AG09319 (cell line): ENCODE measurements around the gene DCLK1.

Source experiments
- DNase-seq: peaks from one replicate; pipeline ENCODE4 v3.0.0-alpha.2; 2010; ENCODE audit warnings: low read depth; ENCODE audit errors: extremely low read depth
- TF ChIP-seq, protein P1 (sequence below): IDR thresholded peaks from 2 replicates; pipeline ENCODE4 v1.5.1; 2011; ENCODE audit warnings: low read depth, mild to moderate bottlenecking, inconsistent platforms, low read length, moderate library complexity

Gene DCLK1

DNA sequence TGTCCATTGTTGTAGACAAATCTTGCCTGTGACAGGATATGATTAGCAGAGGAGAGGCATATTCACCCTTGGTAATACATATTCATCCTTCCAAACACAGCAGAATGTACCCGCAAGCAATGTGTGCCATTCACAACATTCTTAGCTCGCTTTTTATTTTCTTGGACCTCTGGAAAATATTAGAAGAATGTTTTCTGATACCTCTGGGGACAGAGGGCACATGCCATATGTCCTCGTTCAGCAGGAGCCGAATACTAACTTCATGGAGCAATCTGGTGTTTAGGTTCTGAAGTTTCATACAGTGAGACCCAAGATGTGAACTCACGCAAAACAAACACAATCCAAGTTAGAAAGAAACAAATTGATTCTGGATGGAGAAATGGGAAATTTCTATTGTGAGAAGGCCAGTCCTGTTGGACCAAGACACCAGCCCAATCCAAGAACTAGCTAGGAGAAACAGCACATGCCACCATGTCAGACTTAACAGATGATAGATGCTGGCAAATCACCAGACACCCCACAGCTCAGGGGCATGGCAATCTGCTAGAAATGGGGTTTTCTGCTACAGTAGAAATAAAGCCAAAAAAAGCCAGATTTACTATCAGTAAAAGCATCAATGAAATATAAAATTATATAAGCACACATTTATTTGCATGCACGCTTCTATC is 297.4 kb downstream of the DCLK1 start:
- TF ChIP-seq, protein P1, sequence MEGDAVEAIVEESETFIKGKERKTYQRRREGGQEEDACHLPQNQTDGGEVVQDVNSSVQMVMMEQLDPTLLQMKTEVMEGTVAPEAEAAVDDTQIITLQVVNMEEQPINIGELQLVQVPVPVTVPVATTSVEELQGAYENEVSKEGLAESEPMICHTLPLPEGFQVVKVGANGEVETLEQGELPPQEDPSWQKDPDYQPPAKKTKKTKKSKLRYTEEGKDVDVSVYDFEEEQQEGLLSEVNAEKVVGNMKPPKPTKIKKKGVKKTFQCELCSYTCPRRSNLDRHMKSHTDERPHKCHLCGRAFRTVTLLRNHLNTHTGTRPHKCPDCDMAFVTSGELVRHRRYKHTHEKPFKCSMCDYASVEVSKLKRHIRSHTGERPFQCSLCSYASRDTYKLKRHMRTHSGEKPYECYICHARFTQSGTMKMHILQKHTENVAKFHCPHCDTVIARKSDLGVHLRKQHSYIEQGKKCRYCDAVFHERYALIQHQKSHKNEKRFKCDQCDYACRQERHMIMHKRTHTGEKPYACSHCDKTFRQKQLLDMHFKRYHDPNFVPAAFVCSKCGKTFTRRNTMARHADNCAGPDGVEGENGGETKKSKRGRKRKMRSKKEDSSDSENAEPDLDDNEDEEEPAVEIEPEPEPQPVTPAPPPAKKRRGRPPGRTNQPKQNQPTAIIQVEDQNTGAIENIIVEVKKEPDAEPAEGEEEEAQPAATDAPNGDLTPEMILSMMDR: no peak
- DNase-seq: no peak

DNA sequence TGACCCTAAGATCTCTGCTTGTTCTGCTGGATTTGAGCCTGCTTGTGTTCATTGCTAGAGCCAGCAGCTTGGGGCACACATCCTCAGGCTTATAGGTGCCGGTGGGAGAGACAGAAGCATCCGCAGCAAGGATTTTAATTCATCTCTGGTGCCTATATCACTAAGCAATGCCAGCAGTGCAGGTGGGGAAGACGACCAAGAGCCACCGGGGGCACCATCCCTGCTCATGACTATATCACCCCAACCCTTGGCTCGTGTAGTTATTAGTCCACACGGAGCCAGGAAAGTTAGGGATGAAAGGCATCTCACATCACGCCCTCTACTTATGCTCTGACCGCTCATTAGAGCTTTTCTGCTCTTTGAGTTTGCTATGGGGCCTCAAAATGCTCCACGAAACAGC is 298.2 kb downstream of the DCLK1 start:
- TF ChIP-seq, protein P1: no peak
- no peak for DNase-seq

DNA sequence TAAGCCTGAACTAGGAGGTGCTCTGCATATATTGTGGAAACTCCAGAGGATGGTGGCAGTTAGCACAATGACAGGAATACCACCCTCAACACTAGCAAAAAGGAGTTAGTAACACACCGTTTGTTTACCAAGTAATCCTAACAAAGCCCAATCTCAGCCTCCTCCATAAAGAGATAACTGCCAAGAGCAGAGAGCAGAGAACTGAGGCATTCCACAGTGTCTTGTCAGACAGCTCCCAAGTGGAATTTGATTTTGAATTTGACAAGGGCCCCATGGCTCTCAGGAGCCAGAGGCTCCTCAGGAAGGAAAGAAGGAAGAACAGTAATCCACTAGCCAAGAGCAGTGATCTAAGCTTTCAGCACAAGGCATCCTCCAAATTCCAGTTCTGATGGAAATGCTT is 298.6 kb downstream of the DCLK1 start:
- no peak for DNase-seq

DNA sequence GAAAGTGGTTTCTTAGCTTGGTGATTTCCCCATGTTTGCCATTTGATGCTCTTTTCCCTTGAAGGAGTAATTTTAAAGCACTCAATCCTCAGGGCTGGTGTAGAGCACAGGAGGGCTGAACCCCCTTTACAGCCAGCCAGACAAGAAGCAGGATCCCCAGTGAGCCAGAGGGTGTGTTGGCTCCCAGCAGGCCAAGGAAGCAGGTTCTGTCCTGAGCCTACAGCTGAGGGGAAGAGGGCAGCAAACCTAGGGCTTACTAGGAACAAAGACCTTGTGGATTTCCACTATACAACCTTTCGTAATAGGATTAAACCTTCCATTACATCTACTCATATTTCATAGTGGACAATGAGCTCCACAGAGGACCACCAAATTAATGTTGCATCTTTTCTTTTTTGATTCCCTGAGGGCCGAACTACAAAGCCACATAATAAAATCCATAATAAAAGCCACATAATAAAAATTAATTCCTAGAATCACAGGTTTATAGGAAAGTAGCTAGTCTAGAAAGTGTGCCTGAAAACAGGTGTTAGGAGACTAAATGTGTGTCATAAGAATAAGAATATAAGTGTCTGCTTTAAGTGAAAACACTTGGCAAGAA is 300.2 kb downstream of the DCLK1 start:
- TF ChIP-seq, protein P1: no peak

More for the DNA sequence above, 298.6 kb downstream of the DCLK1 start:
- TF ChIP-seq, protein P1: no peak

DNA sequence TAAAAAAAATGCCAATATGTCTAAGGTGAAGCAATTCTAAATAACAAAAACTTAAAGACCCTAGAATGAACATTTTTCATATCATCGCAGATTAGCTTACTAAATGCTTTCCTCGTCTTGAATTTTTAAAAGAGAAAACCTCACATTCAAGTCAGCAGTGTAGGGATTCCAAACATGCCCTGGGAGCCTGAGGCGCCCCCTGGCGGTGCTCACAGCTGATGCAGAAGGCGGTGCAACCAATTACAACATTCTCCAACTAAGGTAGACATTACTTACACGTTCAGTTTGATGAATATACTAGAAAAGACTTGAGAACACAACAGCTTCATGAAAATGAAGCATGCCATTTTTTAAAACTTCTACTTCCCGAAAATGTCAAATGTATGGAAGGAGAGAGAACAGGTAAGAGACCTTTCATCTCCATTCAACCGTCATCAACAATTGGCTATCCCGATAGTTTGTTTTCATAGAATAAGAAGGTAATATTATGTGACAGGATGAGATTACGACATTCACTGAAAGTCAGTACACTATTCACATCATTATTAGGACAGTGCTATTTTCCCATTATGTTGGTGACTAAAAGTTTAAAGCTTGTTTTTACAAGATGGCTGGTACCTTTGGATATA is 304.4 kb downstream of the DCLK1 start:
- DNase-seq: no peak
- TF ChIP-seq, protein P1: peak; percentile 15

More for the DNA sequence above, 300.2 kb downstream of the DCLK1 start:
- no peak for DNase-seq

DNA sequence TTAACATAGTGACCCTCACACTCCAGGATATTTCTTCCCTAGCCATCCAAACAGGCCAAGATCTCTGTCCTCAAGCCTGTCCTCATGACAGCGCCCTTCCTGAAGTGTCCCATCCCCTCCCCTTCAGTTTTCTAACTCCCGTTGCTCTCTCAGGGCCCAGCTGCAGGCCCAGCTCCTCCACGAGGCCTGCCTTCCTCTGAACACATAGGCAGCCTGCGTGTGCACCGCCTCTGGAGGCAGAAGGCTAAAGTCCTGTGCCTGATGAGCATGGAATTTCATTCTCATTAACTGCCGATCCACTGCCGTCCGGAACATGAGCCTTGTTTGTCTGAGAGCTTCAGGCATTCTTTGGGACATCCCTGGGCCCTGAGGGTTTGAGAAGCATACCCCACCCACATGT is 306.4 kb downstream of the DCLK1 start:
- DNase-seq: no peak
- TF ChIP-seq, protein P1: no peak

DNA sequence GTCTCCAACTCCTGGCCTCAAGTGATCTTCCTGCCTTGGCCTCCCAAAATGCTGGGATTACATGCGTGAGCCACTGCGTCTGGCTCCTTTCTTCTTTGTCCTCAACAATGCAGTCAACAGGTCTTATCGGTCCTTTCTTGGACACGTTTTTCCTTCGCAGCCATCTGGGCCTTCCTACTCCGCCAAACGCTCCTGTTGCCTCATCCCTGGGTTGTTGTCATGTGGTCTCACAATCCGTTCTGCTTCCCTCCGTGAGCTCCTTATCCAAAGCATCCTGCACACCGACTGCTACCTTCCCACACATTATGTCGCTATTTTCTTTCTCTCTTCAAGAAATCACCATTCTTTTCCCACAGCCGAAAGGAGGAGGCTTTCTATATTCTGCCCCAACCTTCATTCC is 306.8 kb downstream of the DCLK1 start:
- TF ChIP-seq, protein P1: no peak
- DNase-seq: no peak
